Gastrocnemius medialis (tissue), 4 donors: Measurements from ENCODE around the gene ETS2.

ENCODE experiments used
- POLR2A ChIP-seq, 2 donors: fragments of 450-650 bp; IDR thresholded peaks; one replicate each; pipeline ENCODE4 v1.6.1; 2017; ENCODE audit warnings: antibody characterized with exemption in 2 of 2, mild to moderate bottlenecking in 2 of 2, moderate library complexity in 2 of 2
- TF ChIP-seq, protein P1 (sequence below), 5 experiments: fragments of 450-650 bp in 3 of 5; fragments of 200-600 bp in 2 of 5; sonication (generic) in 2 of 5; IDR thresholded peaks in 4 of 5; conservative IDR thresholded peaks in 1 of 5; 1 replicate in 4 of 5; 2 replicates in 1 of 5; pipeline ENCODE4 v1.5.1; 2016 to 2019; ENCODE audit warnings: antibody characterized with exemption in 5 of 5, mild to moderate bottlenecking in 3 of 5, moderate library complexity in 3 of 5

GRCh38 chr21:38771536-38771935 lies 34.2 kb upstream of the ETS2 start:
- TF ChIP-seq POLR2A (IDR thresholded peaks at IDR 0.05), result no peak
- TF ChIP-seq, protein P1, sequence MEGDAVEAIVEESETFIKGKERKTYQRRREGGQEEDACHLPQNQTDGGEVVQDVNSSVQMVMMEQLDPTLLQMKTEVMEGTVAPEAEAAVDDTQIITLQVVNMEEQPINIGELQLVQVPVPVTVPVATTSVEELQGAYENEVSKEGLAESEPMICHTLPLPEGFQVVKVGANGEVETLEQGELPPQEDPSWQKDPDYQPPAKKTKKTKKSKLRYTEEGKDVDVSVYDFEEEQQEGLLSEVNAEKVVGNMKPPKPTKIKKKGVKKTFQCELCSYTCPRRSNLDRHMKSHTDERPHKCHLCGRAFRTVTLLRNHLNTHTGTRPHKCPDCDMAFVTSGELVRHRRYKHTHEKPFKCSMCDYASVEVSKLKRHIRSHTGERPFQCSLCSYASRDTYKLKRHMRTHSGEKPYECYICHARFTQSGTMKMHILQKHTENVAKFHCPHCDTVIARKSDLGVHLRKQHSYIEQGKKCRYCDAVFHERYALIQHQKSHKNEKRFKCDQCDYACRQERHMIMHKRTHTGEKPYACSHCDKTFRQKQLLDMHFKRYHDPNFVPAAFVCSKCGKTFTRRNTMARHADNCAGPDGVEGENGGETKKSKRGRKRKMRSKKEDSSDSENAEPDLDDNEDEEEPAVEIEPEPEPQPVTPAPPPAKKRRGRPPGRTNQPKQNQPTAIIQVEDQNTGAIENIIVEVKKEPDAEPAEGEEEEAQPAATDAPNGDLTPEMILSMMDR (IDR thresholded peaks at IDR 0.05 in 4 of 5, conservative IDR thresholded peaks at IDR 0.05 in 1 of 5), result no peak
